Astrocyte of the cerebellum (primary cell): ENCODE measurements around the gene SLC7A6.

Source experiments
- DNase-seq: peaks from one replicate; pipeline ENCODE4 v3.0.0-alpha.2; 2011; ENCODE audit warnings: low read depth
- H3K4me3 ChIP-seq: 2 replicates; pipeline ENCODE4 v1.5.1; 2011; ENCODE audit warnings: mild to moderate bottlenecking, low read depth, low read length, moderate library complexity
- in situ Hi-C: cut with HindIII; loops from 2 replicates; pipeline ENCODE4 v1.10.0; 2017; ENCODE audit warnings: low sequenced_read_pairs
- TF ChIP-seq, protein P1 (sequence below): IDR thresholded peaks from 2 replicates; pipeline ENCODE4 v1.5.1; 2012; ENCODE audit warnings: low read length, low read depth, moderate library complexity, mild to moderate bottlenecking; ENCODE audit errors: missing control alignments

SLC7A6 gene

DNA sequence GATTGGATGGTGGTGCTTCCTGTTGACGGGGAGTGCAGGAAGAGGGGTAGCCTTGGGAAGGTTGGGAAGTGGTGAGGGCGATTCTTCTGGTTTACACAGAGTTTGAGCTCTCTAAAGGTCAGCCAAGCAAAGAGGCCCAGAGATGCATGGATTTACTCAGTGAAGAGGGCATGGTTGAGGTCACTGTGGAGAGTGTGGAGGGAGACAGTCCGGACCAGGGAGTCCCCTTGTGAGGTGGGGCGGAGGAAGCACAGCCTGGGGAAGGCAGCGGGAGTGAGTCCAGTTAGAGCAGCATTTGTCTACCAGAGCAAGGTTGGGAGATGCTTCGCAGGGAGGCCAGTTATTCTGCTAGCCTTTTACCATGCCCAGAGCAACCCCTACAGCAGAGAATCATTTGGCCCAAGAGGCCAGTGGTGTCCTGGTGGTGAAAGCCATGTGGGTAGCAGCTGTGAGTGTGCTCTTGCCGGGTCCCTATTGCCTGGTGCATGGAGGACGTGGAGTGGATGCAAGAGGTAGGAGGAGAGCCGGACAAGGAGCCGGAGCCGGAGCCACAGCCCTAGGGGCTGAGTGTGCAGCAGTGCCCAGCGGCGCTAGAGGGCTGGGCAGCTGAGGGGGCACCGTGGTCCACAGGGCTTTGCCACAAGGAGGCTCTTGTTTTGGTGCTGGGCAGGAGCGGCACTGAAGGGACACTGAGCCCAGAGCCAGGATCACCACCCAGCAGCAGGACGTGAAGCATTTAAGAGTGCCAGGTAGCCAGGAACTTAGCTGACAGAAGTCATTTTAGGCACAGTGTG lies 74.2 kb downstream of the SLC7A6 start:
- H3K4me3 ChIP-seq, result no peak overlapping the region
- TF ChIP-seq, protein P1, sequence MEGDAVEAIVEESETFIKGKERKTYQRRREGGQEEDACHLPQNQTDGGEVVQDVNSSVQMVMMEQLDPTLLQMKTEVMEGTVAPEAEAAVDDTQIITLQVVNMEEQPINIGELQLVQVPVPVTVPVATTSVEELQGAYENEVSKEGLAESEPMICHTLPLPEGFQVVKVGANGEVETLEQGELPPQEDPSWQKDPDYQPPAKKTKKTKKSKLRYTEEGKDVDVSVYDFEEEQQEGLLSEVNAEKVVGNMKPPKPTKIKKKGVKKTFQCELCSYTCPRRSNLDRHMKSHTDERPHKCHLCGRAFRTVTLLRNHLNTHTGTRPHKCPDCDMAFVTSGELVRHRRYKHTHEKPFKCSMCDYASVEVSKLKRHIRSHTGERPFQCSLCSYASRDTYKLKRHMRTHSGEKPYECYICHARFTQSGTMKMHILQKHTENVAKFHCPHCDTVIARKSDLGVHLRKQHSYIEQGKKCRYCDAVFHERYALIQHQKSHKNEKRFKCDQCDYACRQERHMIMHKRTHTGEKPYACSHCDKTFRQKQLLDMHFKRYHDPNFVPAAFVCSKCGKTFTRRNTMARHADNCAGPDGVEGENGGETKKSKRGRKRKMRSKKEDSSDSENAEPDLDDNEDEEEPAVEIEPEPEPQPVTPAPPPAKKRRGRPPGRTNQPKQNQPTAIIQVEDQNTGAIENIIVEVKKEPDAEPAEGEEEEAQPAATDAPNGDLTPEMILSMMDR, result no peak
- no peak for DNase-seq
- in situ Hi-C loops, result no loop called here

DNA sequence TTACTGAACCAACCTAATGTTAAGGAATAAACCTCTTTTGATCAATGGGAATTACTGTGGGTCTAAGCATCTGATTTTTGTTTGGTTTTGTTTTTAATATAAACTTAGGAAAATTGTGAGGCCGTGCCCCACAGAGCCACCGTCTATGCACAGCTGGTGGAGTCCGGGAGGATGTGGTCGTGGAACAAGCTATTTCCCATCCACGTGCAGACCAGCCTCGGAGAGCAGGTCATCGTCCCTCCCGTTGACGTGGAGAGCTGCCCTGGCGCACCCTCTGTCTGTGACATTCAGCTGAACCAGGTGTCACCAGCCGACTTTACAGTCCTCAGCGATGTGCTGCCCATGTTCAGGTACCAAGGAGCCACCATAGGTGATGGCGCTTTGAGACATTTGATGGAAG lies 74.9 kb downstream of the SLC7A6 start:
- DNase-seq, result no peak
- in situ Hi-C loops, result no loop called here
- TF ChIP-seq, protein P1, result no peak
- H3K4me3 ChIP-seq, result no peak overlapping the region

DNA sequence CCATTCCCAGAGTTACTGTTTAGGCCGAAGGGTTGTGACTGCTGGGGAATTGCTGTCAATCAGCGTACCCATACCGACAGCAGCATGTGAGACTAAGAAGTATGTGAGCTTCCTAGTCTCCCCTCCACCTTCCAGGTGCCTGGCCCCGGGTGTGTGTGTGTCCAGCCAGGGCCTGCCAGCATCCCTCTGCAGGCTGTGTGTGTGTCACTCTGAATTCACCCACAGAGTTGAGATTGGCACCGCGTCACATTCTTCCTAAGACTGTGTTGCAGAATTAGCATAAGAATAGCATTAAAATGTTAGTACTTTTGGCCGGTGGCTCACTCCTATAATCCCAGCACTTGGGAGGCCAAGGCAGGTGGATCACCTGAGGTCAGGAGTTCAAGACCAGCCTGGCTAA lies 78.3 kb downstream of the SLC7A6 start:
- H3K4me3 ChIP-seq, result no peak overlapping the region
- in situ Hi-C loops, result no loop called here
- DNase-seq, result no peak
- TF ChIP-seq, protein P1, result no peak

DNA sequence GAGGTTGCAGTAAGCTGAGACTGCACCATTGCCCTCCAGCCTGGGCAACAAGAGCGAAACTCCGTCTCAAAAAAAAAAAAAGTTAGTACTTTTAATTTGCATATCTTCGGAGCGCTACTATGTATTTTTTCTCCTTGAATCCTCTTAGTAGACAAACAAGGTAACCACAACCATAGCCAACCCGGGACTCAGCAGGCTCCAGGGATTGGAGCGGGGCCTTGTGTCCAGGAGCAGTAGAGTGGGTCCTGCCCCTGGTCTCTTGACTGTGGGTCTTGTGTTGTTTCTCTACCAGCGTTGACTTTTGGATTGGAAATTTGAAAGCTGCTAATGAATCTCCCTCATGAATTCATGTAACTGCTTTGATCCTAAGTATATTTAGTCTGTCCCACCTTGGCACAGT lies 78.8 kb downstream of the SLC7A6 start:
- TF ChIP-seq, protein P1, result no peak
- no peak overlapping the region for H3K4me3 ChIP-seq
- in situ Hi-C loops, result no loop called here
- no peak for DNase-seq

DNA sequence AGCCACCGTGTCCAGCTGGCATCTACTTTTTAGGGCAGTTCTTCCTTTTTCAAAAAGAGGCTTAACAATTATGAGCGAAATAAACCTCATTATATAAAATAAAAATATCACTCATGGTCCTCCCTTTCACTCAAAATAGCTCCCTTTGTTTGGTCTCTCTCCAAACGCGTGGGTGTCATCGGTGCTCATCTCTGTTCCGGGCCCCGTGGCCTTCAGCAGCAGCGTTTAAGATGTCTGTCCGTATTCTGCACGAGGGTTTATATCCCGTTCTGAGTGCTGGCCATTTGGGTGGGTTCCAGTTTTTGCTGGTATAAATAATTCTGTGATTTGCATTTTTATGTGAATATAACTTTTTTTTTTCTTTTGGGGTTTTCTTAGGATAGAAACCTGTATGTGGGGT lies 79.9 kb downstream of the SLC7A6 start:
- TF ChIP-seq, protein P1, result no peak
- H3K4me3 ChIP-seq, result no peak overlapping the region
- in situ Hi-C loops, result no loop called here
- DNase-seq, result no peak

DNA sequence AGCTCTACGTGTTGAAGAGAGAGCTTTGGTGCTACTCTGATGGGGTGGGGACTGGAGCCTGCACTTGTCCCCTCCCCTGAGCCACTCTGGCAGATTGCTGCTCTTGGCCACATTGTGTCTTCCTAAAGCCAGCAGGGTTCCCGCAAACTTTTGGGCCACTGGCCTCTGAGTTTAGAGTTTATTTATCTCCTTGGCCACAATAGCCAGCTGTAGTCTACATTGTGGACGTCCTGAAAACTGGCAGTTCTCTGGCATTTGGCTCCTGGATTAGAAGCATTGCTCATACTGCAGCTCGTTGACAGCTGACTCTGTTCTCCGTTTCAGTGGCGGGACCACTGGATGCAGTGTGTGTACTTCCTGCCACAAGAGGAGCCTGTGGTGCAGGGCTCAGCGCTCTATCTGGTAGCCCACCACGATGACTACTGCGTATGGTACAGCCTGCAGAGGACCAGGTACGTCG lies 81.1 kb downstream of the SLC7A6 start:
- H3K4me3 ChIP-seq, result no peak overlapping the region
- TF ChIP-seq, protein P1, result no peak
- in situ Hi-C loops, result no loop called here
- DNase-seq, result no peak
